K562 (cell line): ENCODE results near the gene TNIK. TPM values are rescaled to one million over a fixed set of nuclear protein-coding genes. Genes with fewer than 3 reads are reported as not detected.

Source experiments
- ATAC-seq: fragments of 200-7000 bp; cut with Tn5 transposase; 3 replicates; pipeline ENCODE4 v1.9.1; 2020; ENCODE audit warnings: moderate library complexity
- BruUV-seq: library from RNA; stranded (reverse); fragments of 400-500 nt; replicated peaks from 2 replicates; lab custom pipeline; 2021; lab: Mats Ljungman, UMichigan
- CTCF ChIA-PET: fragments of 300-600 bp; formaldehyde crosslinking; extraction: SDS; loops from one replicate; lab custom pipeline; 2021; ENCODE audit warnings: low intra/inter-chr PET ratio; lab: Yijun Ruan, JAX
- POLR2A ChIA-PET: fragments of 300-600, 350-650 bp; sonication (Branson Sonifier 250); formaldehyde crosslinking; extraction: SDS; loops from one replicate; lab custom pipeline; 2021; ENCODE audit warnings: antibody characterized with exemption, inconsistent platforms; lab: Yijun Ruan, JAX
- DNase-seq, 4 experiments: peaks; one replicate each; pipeline versions ENCODE4 v3.0.0 to v3.0.0-alpha.2; 2011 to 2018; ENCODE audit warnings: low spot score in 3 of 4, mixed read lengths in 3 of 4; ENCODE audit errors: extremely low read depth in 1 of 4
- FAIRE-seq: peaks from 2 replicates; lab custom pipeline; 2011; peaks lifted over from hg19 to GRCh38; lab: Jason Lieb, UNC
- H2AFZ ChIP-seq: 2 replicates; pipeline ENCODE4 v1.6.0; 2011; ENCODE audit warnings: low read depth, low read length, control low read depth, inconsistent platforms
- H3K27ac ChIP-seq: fragments of 200-600 bp; 3 replicates; pipeline ENCODE4 v1.8.0; 2011; ENCODE audit warnings: low read depth, mild to moderate bottlenecking, control low read depth, inconsistent platforms, low read length, moderate library complexity, mixed read lengths; ENCODE audit errors: extremely low read depth
- H3K27me3 ChIP-seq, 2 experiments: fragments of 300-600 bp in 1 of 2; 2 replicates in 1 of 2; 3 replicates in 1 of 2; pipeline versions ENCODE4 v1.6.0 to v1.8.0; 2011; ENCODE audit warnings: inconsistent platforms in 2 of 2, low read length in 2 of 2, mild to moderate bottlenecking in 1 of 2, mixed read lengths in 1 of 2, moderate library complexity in 1 of 2; ENCODE audit not compliant: control insufficient read depth in 2 of 2, insufficient read depth in 2 of 2
- H3K36me3 ChIP-seq: fragments of 300-600 bp; 3 replicates; pipeline ENCODE4 v1.8.0; 2011; ENCODE audit warnings: mild to moderate bottlenecking, low read length, inconsistent platforms; ENCODE audit not compliant: control insufficient read depth, insufficient read depth
- H3K4me1 ChIP-seq, 2 experiments: fragments of 200-600 bp in 1 of 2; replicated peaks in 1 of 2; 2 replicates in 1 of 2; 3 replicates in 1 of 2; pipeline versions ENCODE4 v1.5.1 to v1.8.0; 2011; ENCODE audit warnings: inconsistent platforms in 2 of 2, low read length in 2 of 2, mild to moderate bottlenecking in 1 of 2, mixed read lengths in 1 of 2, moderate library complexity in 1 of 2; ENCODE audit not compliant: control insufficient read depth in 2 of 2, insufficient read depth in 2 of 2
- H3K4me2 ChIP-seq: 2 replicates; pipeline ENCODE4 v1.6.1; 2011; ENCODE audit warnings: low read length, control low read depth, inconsistent platforms, mixed read lengths; ENCODE audit not compliant: insufficient read depth
- H3K4me3 ChIP-seq: fragments of 200-600 bp; sonication (generic), shearing (Covaris generic); 2 replicates; pipeline ENCODE4 v1.5.1; 2016; ENCODE audit warnings: control low read depth, inconsistent platforms
- H3K79me2 ChIP-seq: fragments of 200-600 bp; 3 replicates; pipeline ENCODE4 v1.8.0; 2011; ENCODE audit warnings: low read length, inconsistent platforms; ENCODE audit not compliant: control insufficient read depth, insufficient read depth
- H3K9ac ChIP-seq, 2 experiments: 2 replicates each; pipeline versions ENCODE4 v1.6.0 to v1.6.1; 2011; ENCODE audit warnings: low read depth in 2 of 2, low read length in 2 of 2, control low read depth in 1 of 2, inconsistent platforms in 1 of 2, mild to moderate bottlenecking in 1 of 2, mixed read lengths in 1 of 2; ENCODE audit not compliant: insufficient read depth in 1 of 2
- H3K9me1 ChIP-seq: one replicate; pipeline ENCODE4 v1.6.0; 2011; ENCODE audit warnings: inconsistent platforms, mild to moderate bottlenecking, low read length, moderate library complexity; ENCODE audit not compliant: control insufficient read depth, insufficient read depth
- H3K9me3 ChIP-seq: replicated peaks from 2 replicates; pipeline ENCODE4 v1.5.1; 2011; ENCODE audit warnings: low read depth, low read length, inconsistent platforms; ENCODE audit not compliant: control insufficient read depth, insufficient read depth
- H4K20me1 ChIP-seq: replicated peaks from 2 replicates; pipeline ENCODE4 v1.6.1; 2011; ENCODE audit warnings: low read length, inconsistent platforms, mixed read lengths; ENCODE audit not compliant: control insufficient read depth, insufficient read depth
- HEY1 ChIP-seq: fragments of 250-450 bp; sonication (Bioruptor Pico); IDR thresholded peaks from 2 replicates; pipeline ENCODE4 v1.5.0; 2020; ENCODE audit warnings: mild to moderate bottlenecking, moderate library complexity, borderline replicate concordance
- IRF9 ChIP-seq: fragments of 450-650 bp; IDR thresholded peaks from 2 replicates; pipeline ENCODE4 v1.6.1; 2016; ENCODE audit warnings: missing biosample characterization, missing genetic modification characterization
- LCOR ChIP-seq: sonication (generic); formaldehyde crosslinking; IDR thresholded peaks from 2 replicates; pipeline ENCODE4 v1.8.0; 2022; ENCODE audit warnings: mild to moderate bottlenecking, missing genetic modification reagents
- MAZ ChIP-seq, 2 experiments: fragments of 450-650 bp in 1 of 2; sonication (generic) in 1 of 2; formaldehyde crosslinking; IDR thresholded peaks in 1 of 2; conservative IDR thresholded peaks in 1 of 2; 2 replicates each; pipeline versions ENCODE4 v1.4.0 to v1.5.0; 2020; ENCODE audit warnings: mild to moderate bottlenecking in 1 of 2, missing genetic modification reagents in 1 of 2
- MCM5 ChIP-seq: fragments of 450-650 bp; IDR thresholded peaks from 2 replicates; pipeline ENCODE4 v1.6.1; 2016; ENCODE audit warnings: low read depth
- PPARD ChIP-seq: fragments of 250-450 bp; sonication (Bioruptor Pico); IDR thresholded peaks from 2 replicates; pipeline ENCODE4 v1.8.0; 2022; ENCODE audit warnings: inconsistent platforms, mild to moderate bottlenecking, moderate library complexity
- ZBED1 ChIP-seq: IDR thresholded peaks from 2 replicates; pipeline ENCODE4 v1.6.1; 2014
- ZNF232 ChIP-seq: sonication (generic); formaldehyde crosslinking; IDR thresholded peaks from 2 replicates; pipeline ENCODE4 v1.8.0; 2022; ENCODE audit warnings: mild to moderate bottlenecking, missing genetic modification reagents
- ZNF444 ChIP-seq: fragments of 250-450 bp; sonication (Bioruptor Pico); IDR thresholded peaks from 2 replicates; pipeline ENCODE4 v1.4.0; 2020; ENCODE audit warnings: mild to moderate bottlenecking, moderate library complexity
- ZNF707 ChIP-seq: fragments of 250-450 bp; sonication (Bioruptor Pico); conservative IDR thresholded peaks from 2 replicates; pipeline ENCODE4 v1.8.0; 2022; ENCODE audit warnings: inconsistent platforms, mild to moderate bottlenecking, moderate library complexity
- WGBS: fragments of 100-300 bp; shearing (Covaris generic); methylation state at CpG from one replicate; pipeline ENCODE4 v1.1.6; 2016; ENCODE audit warnings: low coverage, mixed read lengths; ENCODE audit not compliant: insufficient coverage; ENCODE audit errors: missing lambda C conversion rate; 5-methylcytosine and 5-hydroxymethylcytosine counted together
- in situ Hi-C: fragments of 300-500 bp; cut with MboI; formaldehyde crosslinking; loops from 4 replicates; pipeline ENCODE4 v1.15.0; 2018; ENCODE audit warnings: inconsistent platforms, mixed read lengths
- intact Hi-C: fragments of 100-400 bp; cut with micrococcal nuclease; formaldehyde crosslinking; loops from 2 replicates; pipeline ENCODE4 v1.14.2; 2022
- polyA plus RNA-seq, 8 experiments: library from polyadenylated mRNA; depleted of rRNA in 4 of 8; stranded (reverse) in 5 of 8; unstranded in 3 of 8; fragments of >200 nt; fragmentation: Nextera tagmentation in 2 of 8; fragmentation: Illumina TruSeq in 1 of 8; extraction: Ambion mirVana in 2 of 8; extraction: Trizol in 1 of 8; gene quantifications; 2 replicates each; pipeline versions ENCODE4 v1.2.1 to v1.2.3, GENCODE V29; 2011 to 2014; ENCODE audit warnings: inconsistent platforms in 1 of 8, missing spikeins in 1 of 8
- total RNA-seq, 7 experiments: library from RNA; depleted of rRNA in 6 of 7; stranded (reverse); fragments of >200 nt in 6 of 7; fragmentation: Illumina TruSeq in 2 of 7; extraction: Trizol in 2 of 7; gene quantifications; 2 replicates each; pipeline versions ENCODE4 v1.2.1 to v1.2.3, GENCODE V29; 2011 to 2021; ENCODE audit warnings: low replicate concordance in 1 of 7
- TF ChIP-seq, protein P1 (sequence below): fragments of 450-650 bp; IDR thresholded peaks from 2 replicates; pipeline ENCODE4 v1.6.1; 2016; ENCODE audit warnings: low read depth, mild to moderate bottlenecking, moderate library complexity
- TF ChIP-seq, protein P2 (sequence below): sonication (generic); formaldehyde crosslinking; IDR thresholded peaks from 2 replicates; pipeline ENCODE4 v1.8.0; 2022; ENCODE audit warnings: missing genetic modification reagents, mild to moderate bottlenecking, moderate library complexity, borderline replicate concordance
- TF ChIP-seq, protein P3 (sequence below): fragments of 200-400 bp; formaldehyde crosslinking; IDR thresholded peaks from 2 replicates; pipeline ENCODE4 v1.6.1; 2017; ENCODE audit warnings: mild to moderate bottlenecking, low read depth, low read length, moderate library complexity

Gene TNIK
- total and polyA plus RNA-seq, 9 of the 15 experiments (the other 6 are each of a cell fraction or from before 2014, with no cell fraction given): 6.6 to 39.0 (median 24.7) TPM

DNA sequence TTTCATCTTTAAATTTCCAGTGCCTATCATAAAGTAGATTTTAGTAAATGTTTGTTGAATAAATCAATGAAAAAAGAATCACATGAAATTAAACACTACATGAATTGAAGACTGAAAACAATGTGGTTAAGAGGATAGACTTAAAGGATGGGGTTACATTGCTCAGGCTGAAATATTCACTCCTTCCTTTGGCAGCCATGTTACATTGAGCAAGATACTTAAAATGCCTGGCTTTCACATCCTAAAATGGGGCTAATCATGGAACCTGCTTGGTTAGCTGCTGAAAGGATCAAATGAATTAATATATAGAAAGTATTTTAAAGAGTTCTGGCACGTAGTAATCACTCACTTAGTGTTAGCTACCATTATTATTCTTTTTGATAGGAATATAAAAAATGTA, 236.8 kb downstream of the TNIK start:
- in situ Hi-C loops: no loop called here
- H3K4me2 ChIP-seq: no peak overlapping the region
- H2AFZ ChIP-seq: no peak overlapping the region
- no peaks in the 10 kb centered on the region for H3K4me1 ChIP-seq
- no peaks in the 10 kb centered on the region for H3K79me2 ChIP-seq
- ChIA-PET CTCF (no interaction called here), POLR2A (interaction anchor here (1.2 kb wide), 1 partner anchor 19 kb away, joined by 3 read pairs; no protein-coding TSS in a partner anchor)
- 80% methylated on average over 1 of the region's 1 CpG for WGBS
- no peak for ATAC-seq
- no peak for FAIRE-seq
- no peak for DNase-seq
- intact Hi-C loops: no loop called here
- H3K9me3 ChIP-seq: no peaks in the 10 kb centered on the region
- H4K20me1 ChIP-seq: no peaks in the 10 kb centered on the region
- H3K36me3 ChIP-seq: peaks cover 2% of the 10 kb centered on the region; the same call in 1 of the 3 replicates
- no peaks in the 10 kb centered on the region for H3K9me1 ChIP-seq
- BruUV-seq: no TSS peak
- TF ChIP-seq ZNF232: no peak
- TF ChIP-seq, protein P1, sequence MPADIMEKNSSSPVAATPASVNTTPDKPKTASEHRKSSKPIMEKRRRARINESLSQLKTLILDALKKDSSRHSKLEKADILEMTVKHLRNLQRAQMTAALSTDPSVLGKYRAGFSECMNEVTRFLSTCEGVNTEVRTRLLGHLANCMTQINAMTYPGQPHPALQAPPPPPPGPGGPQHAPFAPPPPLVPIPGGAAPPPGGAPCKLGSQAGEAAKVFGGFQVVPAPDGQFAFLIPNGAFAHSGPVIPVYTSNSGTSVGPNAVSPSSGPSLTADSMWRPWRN: no peak
- no peak for TF ChIP-seq ZNF707 (CRISPR knock-in tag)
- no peak for TF ChIP-seq PPARD
- no peak for TF ChIP-seq LCOR (CRISPR knock-in tag)
- no peak for TF ChIP-seq MCM5
- TF ChIP-seq, protein P2, sequence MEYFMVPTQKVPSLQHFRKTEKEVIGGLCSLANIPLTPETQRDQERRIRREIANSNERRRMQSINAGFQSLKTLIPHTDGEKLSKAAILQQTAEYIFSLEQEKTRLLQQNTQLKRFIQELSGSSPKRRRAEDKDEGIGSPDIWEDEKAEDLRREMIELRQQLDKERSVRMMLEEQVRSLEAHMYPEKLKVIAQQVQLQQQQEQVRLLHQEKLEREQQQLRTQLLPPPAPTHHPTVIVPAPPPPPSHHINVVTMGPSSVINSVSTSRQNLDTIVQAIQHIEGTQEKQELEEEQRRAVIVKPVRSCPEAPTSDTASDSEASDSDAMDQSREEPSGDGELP (CRISPR knock-in tag): no peak
- no peak for TF ChIP-seq IRF9
- TF ChIP-seq MAZ (CRISPR knock-in tag; conservative IDR thresholded peaks at IDR 0.05 in 1 of 2, IDR thresholded peaks at IDR 0.05 in 1 of 2): no peak
- TF ChIP-seq ZBED1: no peak
- no peak for TF ChIP-seq ZNF444
- TF ChIP-seq, protein P3, sequence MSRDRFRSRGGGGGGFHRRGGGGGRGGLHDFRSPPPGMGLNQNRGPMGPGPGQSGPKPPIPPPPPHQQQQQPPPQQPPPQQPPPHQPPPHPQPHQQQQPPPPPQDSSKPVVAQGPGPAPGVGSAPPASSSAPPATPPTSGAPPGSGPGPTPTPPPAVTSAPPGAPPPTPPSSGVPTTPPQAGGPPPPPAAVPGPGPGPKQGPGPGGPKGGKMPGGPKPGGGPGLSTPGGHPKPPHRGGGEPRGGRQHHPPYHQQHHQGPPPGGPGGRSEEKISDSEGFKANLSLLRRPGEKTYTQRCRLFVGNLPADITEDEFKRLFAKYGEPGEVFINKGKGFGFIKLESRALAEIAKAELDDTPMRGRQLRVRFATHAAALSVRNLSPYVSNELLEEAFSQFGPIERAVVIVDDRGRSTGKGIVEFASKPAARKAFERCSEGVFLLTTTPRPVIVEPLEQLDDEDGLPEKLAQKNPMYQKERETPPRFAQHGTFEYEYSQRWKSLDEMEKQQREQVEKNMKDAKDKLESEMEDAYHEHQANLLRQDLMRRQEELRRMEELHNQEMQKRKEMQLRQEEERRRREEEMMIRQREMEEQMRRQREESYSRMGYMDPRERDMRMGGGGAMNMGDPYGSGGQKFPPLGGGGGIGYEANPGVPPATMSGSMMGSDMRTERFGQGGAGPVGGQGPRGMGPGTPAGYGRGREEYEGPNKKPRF: no peak
- no peak for TF ChIP-seq HEY1 (CRISPR knock-in tag)
- TF ChIP-seq, all 486 proteins: peak for 0
- no peak overlapping the region for H3K4me3 ChIP-seq
- H3K9ac ChIP-seq: no peak overlapping the region
- no peaks in the 10 kb centered on the region for H3K27me3 ChIP-seq
- H3K27ac ChIP-seq: no peak overlapping the region
